Tibial artery (tissue), 4 donors: Measurements from ENCODE around the gene XRCC6.
"Not testable (repeated sequence)": the region's sequence is repeated elsewhere in the genome, so short reads cannot be mapped to it uniquely, and the experiment has no call there.

Source experiments
- DNase-seq, 2 donors: peaks; one replicate each; pipeline ENCODE4 v3.0.0-alpha.2; 2019
- H3K27ac ChIP-seq, 2 donors: fragments of 200-600 bp; sonication (generic) in 1 of 2; 1 replicate in 1 of 2; 2 replicates in 1 of 2; pipeline ENCODE4 v1.5.1; 2018 to 2019; ENCODE audit warnings: mild to moderate bottlenecking in 1 of 2
- H3K27me3 ChIP-seq, 2 donors: fragments of 200-600 bp; sonication (generic) in 1 of 2; one replicate each; pipeline versions ENCODE4 v1.5.1 to v1.6.0; 2016 to 2019
- H3K36me3 ChIP-seq, 3 donors: fragments of 200-600 bp; sonication (generic) in 2 of 3; one replicate each; pipeline ENCODE4 v1.5.1; 2016 to 2019; ENCODE audit warnings: mild to moderate bottlenecking in 2 of 3
- H3K4me1 ChIP-seq, 4 donors: fragments of 200-600 bp; sonication (generic) in 2 of 4; 1 replicate in 3 of 4; 2 replicates in 1 of 4; pipeline ENCODE4 v1.5.1; 2016 to 2019
- H3K4me3 ChIP-seq, 2 donors: fragments of 200-600 bp; sonication (generic) in 1 of 2; 1 replicate in 1 of 2; 2 replicates in 1 of 2; pipeline ENCODE4 v1.5.1; 2018 to 2019; ENCODE audit warnings: mild to moderate bottlenecking in 2 of 2
- H3K9me3 ChIP-seq, 3 donors: fragments of 200-600 bp; sonication (generic) in 1 of 3; one replicate each; pipeline ENCODE4 v1.5.1; 2016 to 2019
- CTCF ChIP-seq, 2 experiments: fragments of 200-600 bp in 1 of 2; fragments of 450-650 bp in 1 of 2; IDR thresholded peaks; one replicate each; pipeline ENCODE4 v1.5.1; 2017 to 2019; ENCODE audit warnings: antibody characterized with exemption in 2 of 2, mild to moderate bottlenecking in 1 of 2, moderate library complexity in 1 of 2
- intact Hi-C: fragments of 100-400 bp; cut with DNase I; formaldehyde crosslinking; loops from one replicate; pipeline ENCODE4 v1.15.0; 2023; ENCODE audit warnings: low total_unique reads

Gene XRCC6

GRCh38 chr22:41636467-41636866 lies 15.4 kb downstream of the XRCC6 start:
- H3K4me1 ChIP-seq = no peaks in the 10 kb centered on the region
- no peaks in the 10 kb centered on the region for H3K9me3 ChIP-seq
- H3K27me3 ChIP-seq = no peaks in the 10 kb centered on the region
- intact Hi-C loops = no loop called here
- no peak for TF ChIP-seq CTCF (IDR thresholded peaks at IDR 0.05)
- H3K27ac ChIP-seq = no peak overlapping the region
- DNase-seq = peak in 1 of 2 donors; percentile 54
- H3K4me3 ChIP-seq = no peak overlapping the region
- H3K36me3 ChIP-seq = peaks cover 64 to 99% (median 79%) of the 10 kb centered on the region in 3 donors

- H3K4me3 ChIP-seq, DNase-seq, intact Hi-C loops, H3K4me1 ChIP-seq, H3K27ac ChIP-seq, H3K27me3 ChIP-seq, H3K9me3 ChIP-seq: not testable (repeated sequence)
- H3K36me3 ChIP-seq = peaks cover 71 to 100% (median 81%) of the 10 kb centered on the region in 3 donors
These were observed 16.5 kb downstream of the XRCC6 start for GRCh38 chr22:41637623-41638022.

GRCh38 chr22:41638124-41638523 lies 17.0 kb downstream of the XRCC6 start:
- Histone ChIP-seq H3K9me3 (no peaks in the 10 kb centered on the region), H3K27me3 (no peaks in the 10 kb centered on the region), H3K4me1 (no peaks in the 10 kb centered on the region), H3K27ac (no peak overlapping the region), H3K4me3 (no peak overlapping the region), H3K36me3 (peaks cover 76 to 100% (median 84%) of the 10 kb centered on the region in 3 donors)
- no peak for DNase-seq
- no peak for TF ChIP-seq CTCF (IDR thresholded peaks at IDR 0.05)
- intact Hi-C loops = no loop called here

- H3K36me3 ChIP-seq = peaks cover 76 to 100% (median 84%) of the 10 kb centered on the region in 3 donors
- no peak overlapping the region for H3K4me3 ChIP-seq
- H3K27me3 ChIP-seq = no peaks in the 10 kb centered on the region
- H3K4me1 ChIP-seq = no peaks in the 10 kb centered on the region
- DNase-seq = no peak
- TF ChIP-seq CTCF (IDR thresholded peaks at IDR 0.05) = no peak
- intact Hi-C loops = no loop called here
- H3K9me3 ChIP-seq = no peaks in the 10 kb centered on the region
- H3K27ac ChIP-seq = no peak overlapping the region
These were observed 17.7 kb downstream of the XRCC6 start for GRCh38 chr22:41638748-41639147.

- intact Hi-C loops = no loop called here
- H3K36me3 ChIP-seq = peaks cover 57 to 95% (median 69%) of the 10 kb centered on the region in 3 donors
These were observed 20.8 kb downstream of the XRCC6 start for GRCh38 chr22:41641854-41642253.

More at GRCh38 chr22:41641854-41642253, 20.8 kb downstream of the XRCC6 start:
- Histone ChIP-seq H3K9me3 (no peaks in the 10 kb centered on the region), H3K4me1 (no peaks in the 10 kb centered on the region), H3K4me3 (no peak overlapping the region), H3K27me3 (no peaks in the 10 kb centered on the region), H3K27ac (no peak overlapping the region)
- no peak for TF ChIP-seq CTCF (IDR thresholded peaks at IDR 0.05)
- peak in 1 of 2 donors; percentile 28 for DNase-seq
